Frontal cortex (tissue), 4 donors: ENCODE measurements around the gene ANGEL1. TPM values are rescaled to one million over a fixed set of nuclear protein-coding genes. Genes with fewer than 3 reads are reported as not detected.

Source experiments
- DNase-seq, 2 donors: peaks; one replicate each; pipeline ENCODE4 v3.0.0; 2012; ENCODE audit warnings: low spot score in 2 of 2
- FAIRE-seq: peaks from 2 replicates; lab custom pipeline; 2012; peaks lifted over from hg19 to GRCh38; lab: Jason Lieb, UNC
- total RNA-seq: library from RNA; depleted of rRNA; stranded (reverse); fragments of >200 nt; gene quantifications from one replicate; pipeline ENCODE4 v1.2.3, GENCODE V29; 2014
- donor health status: control.
- donor health status: control.
- donor health status: control.

The ANGEL1 gene
- total RNA-seq, 1 donor from 2014 or later, result 6.5 TPM

GRCh38 chr14:76742966-76743365 is 69.7 kb downstream of the ANGEL1 start:
- no peak for FAIRE-seq
- no peak for DNase-seq

DNA sequence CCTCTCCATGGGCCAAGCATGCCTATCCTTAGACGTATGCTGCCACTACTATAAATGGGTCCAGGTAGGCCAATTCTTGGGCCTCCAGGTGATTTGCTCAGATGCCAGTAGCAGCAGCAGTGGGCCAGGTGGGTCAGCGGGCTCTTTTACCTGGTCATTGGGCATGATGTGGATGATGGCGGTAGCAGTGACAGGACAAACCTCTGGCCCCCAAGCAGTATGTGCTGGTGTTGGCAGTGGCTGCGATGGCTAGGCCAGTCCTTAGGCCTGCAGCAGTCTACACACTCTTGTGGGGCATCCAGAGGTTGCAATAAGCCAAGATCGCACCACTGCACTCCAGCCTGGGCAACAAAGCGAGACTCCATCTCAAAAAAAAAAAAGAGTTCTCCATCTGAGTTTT is 70.5 kb downstream of the ANGEL1 start:
- FAIRE-seq, result no peak
- no peak for DNase-seq

DNA sequence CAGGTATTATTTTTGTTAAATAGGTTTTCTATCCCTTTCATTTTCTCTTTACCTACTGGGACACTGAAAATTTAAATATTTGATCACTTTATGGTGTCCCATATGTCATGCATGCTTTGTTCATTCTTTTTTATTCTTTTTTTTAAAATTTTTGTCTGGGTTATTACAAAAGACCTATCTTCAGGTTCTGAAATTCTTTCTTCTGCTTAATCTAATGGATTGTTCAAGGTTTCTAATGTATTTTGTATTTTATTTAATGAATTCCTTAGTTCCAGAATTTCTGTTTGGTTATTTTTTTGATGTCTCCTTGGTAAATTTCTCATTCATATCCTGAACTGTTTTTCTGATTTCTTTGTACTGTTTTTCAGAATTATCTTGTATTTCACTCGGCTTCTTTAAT is 71.6 kb downstream of the ANGEL1 start:
- no peak for FAIRE-seq

More for the DNA sequence above, 71.6 kb downstream of the ANGEL1 start:
- no peak for DNase-seq

Other genes with a start within 250 kb of the ANGEL1 start
- gene VASH1, start 51.4 kb downstream of the ANGEL1 start, total RNA-seq, result 59.9 TPM
- gene LRRC74A, start 13.5 kb upstream of the ANGEL1 start, total RNA-seq, result not detected
- gene IRF2BPL, start 215.8 kb upstream of the ANGEL1 start, total RNA-seq, result 68.9 TPM